GM21367 (cell line): ENCODE measurements around the gene GPAT3.
A peak's percentile ranks its signal among the peaks of the same experiment; 100 is the strongest.
"Not testable (repeated sequence)": the region's sequence is repeated elsewhere in the genome, so short reads cannot be mapped to it uniquely, and the experiment has no call there.

Experiments
- ATAC-seq: cut with Tn5 transposase; IDR thresholded peaks from one replicate; pipeline ENCODE4 v1.9.1; 2021; ENCODE audit not compliant: unreplicated experiment

Gene GPAT3

GRCh38 chr4:83591730-83592129 lies 55.8 kb downstream of the GPAT3 start:
- no peak for ATAC-seq

GRCh38 chr4:83599183-83599582 lies 63.3 kb downstream of the GPAT3 start:
- ATAC-seq, result peak; percentile 83

GRCh38 chr4:83603129-83603528 lies 67.2 kb downstream of the GPAT3 start:
- ATAC-seq, result no peak

GRCh38 chr4:83604321-83604720 lies 68.4 kb downstream of the GPAT3 start:
- no peak for ATAC-seq

- ATAC-seq, result no peak
Observed at GRCh38 chr4:83605210-83605609, 69.3 kb downstream of the GPAT3 start.

GRCh38 chr4:83605744-83606172 lies 69.8 kb downstream of the GPAT3 start:
- no peak for ATAC-seq

GRCh38 chr4:83606460-83606859 lies 70.6 kb downstream of the GPAT3 start:
- ATAC-seq, result no peak

- peak; percentile 38 for ATAC-seq
Observed at GRCh38 chr4:83606898-83607297, 71.0 kb downstream of the GPAT3 start.

- ATAC-seq, result no peak
Observed at GRCh38 chr4:83609365-83609764, 73.5 kb downstream of the GPAT3 start.

- no peak for ATAC-seq
Observed at GRCh38 chr4:83610729-83611128, 74.8 kb downstream of the GPAT3 start.

- no peak for ATAC-seq
Observed at GRCh38 chr4:83613023-83613422, 77.1 kb downstream of the GPAT3 start.

GRCh38 chr4:83613994-83614393 lies 78.1 kb downstream of the GPAT3 start:
- ATAC-seq, result no peak

GRCh38 chr4:83616252-83616651 lies 80.3 kb downstream of the GPAT3 start:
- ATAC-seq, result no peak

- no peak for ATAC-seq
Observed at GRCh38 chr4:83617371-83618035, 81.6 kb downstream of the GPAT3 start.

- no peak for ATAC-seq
Observed at GRCh38 chr4:83618431-83618830, 82.5 kb downstream of the GPAT3 start.

GRCh38 chr4:83618991-83619645 lies 83.2 kb downstream of the GPAT3 start:
- ATAC-seq, result no peak

- ATAC-seq, result not testable (repeated sequence)
Observed at GRCh38 chr4:83622127-83622526, 86.2 kb downstream of the GPAT3 start.

- no peak for ATAC-seq
Observed at GRCh38 chr4:83625821-83626220, 89.9 kb downstream of the GPAT3 start.

- ATAC-seq, result no peak
Observed at GRCh38 chr4:83626245-83626836, 90.4 kb downstream of the GPAT3 start.

GRCh38 chr4:83629945-83630721 lies 94.2 kb downstream of the GPAT3 start:
- no peak for ATAC-seq

GRCh38 chr4:83631066-83631465 lies 95.2 kb downstream of the GPAT3 start:
- ATAC-seq, result no peak

- no peak for ATAC-seq
Observed at GRCh38 chr4:83636930-83637329, 101.0 kb downstream of the GPAT3 start.
